T-helper 22 cell (primary cell): Measurements from ENCODE around the gene SIL1.
"Not testable (repeated sequence)": the region's sequence is repeated elsewhere in the genome, so short reads cannot be mapped to it uniquely, and the experiment has no call there.

Experiments used
- DNase-seq: peaks from one replicate; pipeline ENCODE4 v3.0.0-alpha.2; 2020; ENCODE audit warnings: low read depth

SIL1 gene

DNA sequence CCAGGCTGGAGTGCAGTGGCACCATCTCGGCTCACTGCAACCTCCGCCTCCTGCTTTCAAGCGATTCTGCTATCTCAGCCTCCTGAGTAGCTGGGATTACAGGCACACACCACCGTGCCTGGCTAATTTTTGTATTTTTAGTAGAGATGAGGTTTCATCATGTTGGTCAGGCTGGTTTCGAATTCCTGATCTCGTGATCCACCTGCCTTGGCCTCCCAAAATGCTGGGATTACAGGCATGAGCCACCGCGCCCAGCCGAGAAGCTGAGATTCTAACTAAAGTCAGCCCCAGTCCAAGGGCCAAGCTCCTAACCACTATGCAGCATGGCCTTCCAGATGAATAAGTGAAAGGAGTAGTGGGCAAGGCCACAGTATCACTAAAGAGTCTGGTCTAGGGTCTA lies 20.9 kb downstream of the SIL1 start:
- not testable (repeated sequence) for DNase-seq

DNA sequence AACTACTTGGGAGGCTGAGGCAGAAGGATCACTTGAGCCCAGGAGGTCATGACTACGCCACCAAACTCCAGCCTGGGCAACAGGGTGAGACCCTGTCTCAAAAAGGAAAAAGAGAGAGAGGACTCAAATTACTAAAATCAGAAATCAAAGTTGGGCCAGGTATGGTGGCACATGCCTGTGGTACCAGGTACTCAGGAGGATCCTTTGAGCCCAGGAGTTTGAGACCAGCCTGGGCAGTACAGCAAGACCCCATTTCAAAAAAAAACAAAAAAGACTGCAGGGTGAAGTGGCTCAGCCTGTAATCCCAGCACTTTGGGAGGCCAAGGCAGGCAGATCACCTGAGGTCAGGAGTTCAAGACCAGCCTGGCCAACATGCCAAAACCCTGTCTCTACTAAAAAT lies 23.8 kb downstream of the SIL1 start:
- not testable (repeated sequence) for DNase-seq

DNA sequence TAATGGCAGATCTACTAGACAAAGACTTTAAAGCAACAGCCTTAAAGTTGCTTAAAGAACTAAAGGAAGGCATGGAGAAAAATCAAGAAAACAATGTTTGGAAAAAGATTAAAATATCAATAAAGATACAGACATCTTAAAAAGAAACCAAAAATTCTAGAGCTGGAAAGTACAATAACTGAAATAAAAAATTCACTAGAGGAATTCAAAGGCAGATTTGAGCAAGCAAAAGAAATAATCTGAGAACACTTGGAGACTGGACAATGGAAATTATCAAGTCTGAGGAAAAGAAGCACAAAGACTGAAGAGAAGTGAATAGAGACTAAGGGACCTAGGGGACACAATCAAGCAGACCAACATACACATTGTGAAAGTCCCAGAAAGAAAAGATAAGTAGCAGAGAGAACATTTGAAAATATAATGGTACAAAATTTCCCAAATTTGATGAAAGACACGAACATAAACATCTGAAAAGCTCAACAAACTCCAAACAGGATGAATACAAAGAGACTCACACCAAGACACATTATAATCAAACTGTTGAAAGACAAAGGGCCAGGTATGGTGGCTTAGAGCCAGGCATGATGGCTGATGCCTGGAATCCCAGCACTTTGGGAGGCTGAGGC lies 26.3 kb downstream of the SIL1 start:
- DNase-seq = no peak

DNA sequence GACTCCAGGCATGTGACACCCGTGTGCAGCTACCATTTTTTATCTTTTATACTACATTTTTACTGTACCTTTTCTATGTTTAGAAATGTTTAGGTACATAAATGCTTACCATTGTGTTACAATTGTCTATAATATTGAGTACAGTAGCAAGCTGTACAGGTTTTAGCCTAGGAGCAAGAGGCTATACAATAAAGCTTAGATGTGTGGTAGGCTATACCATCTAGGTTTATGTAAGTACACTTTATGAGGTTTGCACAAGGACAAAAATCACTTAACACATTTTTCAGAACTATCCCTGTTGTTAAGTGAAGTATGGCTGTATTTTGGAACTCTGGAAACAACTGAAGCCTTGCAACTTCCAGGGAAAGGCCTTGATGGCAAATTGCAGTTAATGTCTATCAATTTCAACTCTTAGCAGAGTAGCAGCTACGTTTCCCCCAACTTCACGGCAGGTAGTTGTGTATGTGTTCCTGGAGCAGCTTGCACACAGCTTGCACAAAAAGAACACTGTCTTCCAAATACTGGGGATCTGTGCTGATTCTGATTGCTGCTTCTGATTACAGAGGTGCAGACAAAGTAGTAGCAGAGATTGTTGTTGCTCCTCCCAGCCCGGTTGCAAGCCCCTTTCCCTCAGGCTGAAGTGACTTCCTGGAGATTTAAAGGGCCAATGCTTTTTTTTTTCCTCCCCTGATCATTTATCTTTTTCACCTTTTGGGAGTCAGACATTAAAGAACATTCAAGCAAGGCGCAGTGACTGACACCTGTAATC lies 30.0 kb downstream of the SIL1 start:
- DNase-seq = no peak

DNA sequence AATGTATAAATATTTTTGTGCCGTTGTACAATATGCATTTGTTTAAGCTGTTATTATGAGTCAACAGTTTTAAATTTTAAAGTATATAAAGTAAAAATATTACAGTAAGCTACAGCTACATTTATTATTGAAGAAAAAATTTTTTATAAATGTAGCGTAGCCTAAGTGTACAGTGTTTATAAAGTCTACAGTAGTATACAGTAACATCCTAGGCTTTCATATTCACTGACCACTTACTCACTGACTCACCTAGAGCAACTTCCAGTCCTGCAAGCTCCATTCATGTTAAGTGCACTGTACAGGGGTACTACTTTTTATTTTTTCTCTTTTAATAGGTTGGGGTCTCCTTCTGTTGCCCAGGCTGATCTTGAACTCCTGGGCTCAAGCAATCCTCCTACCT lies 30.6 kb downstream of the SIL1 start:
- DNase-seq = no peak

DNA sequence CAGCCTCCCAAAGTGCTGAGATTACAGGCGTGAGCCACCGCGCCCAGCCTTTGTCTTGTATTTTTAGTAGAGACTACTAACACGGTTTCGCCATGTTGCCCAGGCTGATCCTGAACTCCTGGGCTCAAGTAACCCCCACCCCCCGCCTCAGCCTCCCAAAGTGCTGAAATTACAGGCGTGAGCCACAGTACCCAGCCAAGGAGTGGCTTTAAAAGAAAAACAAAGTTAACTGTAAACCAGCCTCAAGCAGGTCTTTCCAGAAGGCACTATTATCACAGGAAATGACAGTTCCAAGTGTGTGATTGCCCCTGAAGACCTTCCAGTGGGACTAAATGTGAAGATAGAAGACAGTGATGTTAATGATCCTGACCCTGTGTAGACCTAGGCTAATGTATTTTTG lies 31.1 kb downstream of the SIL1 start:
- DNase-seq = no peak

DNA sequence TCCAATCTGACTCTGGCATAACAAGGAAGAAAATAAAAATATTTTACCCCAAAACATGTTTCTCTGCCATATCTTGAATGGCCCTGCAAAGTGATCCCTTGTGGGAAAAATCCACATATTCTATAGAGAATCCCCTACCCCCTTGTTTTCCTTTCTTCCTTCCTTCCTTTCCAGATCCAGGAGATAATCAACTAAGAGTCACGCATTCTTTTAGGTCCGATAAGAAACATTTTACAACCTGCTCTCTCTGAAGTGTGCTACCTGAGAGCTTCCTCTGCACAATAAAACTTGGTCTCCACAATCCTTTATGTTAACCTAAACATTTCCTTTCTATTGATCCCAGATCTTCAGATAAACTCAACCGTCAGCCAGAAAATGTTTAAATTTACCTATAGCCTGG lies 33.3 kb downstream of the SIL1 start:
- not testable (repeated sequence) for DNase-seq

DNA sequence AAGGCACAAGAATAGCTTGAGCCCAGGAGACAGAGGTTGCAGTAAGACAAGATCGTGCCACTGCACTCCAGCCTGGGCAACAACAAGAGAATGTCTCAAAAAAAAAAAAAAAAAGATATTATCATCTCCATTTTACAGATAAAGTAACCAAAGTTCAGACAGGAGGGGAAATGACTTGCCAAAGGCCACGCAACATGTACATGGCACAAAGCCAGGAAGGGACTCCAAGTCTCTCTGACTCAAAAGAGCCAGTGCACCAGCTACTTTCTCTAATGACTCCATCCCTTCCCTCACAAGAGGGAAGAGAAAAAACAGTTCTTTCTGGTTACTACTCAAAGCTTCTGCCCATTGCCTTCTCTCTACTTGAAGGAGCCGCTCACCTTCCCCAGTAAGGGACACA lies 34.1 kb downstream of the SIL1 start:
- no peak for DNase-seq

DNA sequence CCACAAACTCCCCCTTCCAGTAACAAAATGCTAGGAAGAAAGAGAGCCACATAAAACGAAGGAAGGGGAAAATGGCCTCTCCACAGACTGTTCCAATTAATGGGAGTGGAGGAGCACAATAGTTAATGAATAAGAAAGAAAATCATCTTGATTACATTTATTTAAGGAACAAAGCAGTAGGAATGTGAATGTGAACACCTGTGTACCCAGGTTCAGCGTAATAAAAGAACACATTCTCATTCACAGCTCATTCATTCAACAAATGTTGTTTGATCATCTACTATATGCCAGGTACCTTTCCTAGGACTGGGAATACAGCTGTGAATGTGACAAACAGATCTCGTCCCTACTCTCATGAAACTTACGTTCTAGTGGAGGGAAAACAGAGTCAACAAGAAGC lies 35.7 kb downstream of the SIL1 start:
- no peak for DNase-seq

DNA sequence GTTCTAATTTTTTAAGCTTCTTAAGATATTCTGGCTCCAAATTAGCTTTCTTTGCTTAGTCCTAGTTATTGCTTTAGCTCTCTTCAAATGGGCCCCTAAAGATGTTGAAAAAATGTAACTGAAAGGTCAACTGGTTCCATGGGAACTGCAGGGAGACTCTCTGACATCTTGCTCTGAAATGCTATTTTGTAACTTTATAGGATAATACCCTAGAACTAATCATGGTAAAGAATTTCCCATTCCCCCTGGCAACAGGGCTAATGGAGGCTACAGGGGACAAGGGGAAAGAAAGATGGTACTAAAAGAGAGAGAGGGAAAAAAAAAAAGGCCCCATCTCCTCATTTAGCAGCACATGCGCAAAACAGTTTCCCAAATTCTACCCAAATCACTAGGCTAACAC lies 39.4 kb downstream of the SIL1 start:
- DNase-seq = no peak

DNA sequence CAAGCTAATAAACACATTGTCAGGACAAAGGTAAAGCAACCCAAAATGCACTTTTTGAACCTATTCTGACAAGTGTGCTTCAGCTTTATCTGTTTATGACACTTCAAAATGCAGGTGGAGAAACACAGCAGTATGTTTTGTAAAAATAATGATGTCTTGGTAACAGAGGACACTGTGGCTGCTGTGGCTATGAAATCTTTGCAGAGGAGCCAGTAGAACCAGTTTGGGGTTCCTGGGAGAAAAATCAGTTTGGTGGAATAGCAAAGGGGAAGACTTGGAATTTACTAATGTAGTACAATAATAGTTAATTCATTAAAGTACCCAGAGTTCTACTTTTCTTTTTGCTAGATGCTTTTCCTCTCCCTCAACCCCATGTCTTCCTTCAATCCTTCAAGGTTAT lies 40.6 kb downstream of the SIL1 start:
- DNase-seq = no peak

DNA sequence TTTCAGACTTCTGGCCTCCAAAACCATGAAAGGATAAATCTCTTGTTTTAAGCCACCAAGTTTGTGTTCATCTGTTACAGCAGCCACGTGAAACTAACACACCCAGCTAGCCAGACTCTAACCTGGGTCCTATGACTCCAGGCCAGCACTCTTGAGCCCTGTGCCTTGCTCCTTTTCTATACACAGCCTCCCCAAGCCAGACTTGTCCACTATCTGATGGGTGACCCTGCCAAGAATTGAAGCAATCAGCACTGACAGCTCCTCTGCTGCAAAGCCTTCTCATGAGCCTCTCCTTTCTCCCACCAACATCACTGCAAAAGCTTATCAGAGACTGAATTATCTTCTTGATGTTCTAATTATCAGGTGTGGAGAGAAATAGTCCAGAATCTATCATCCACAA lies 41.4 kb downstream of the SIL1 start:
- DNase-seq = no peak

DNA sequence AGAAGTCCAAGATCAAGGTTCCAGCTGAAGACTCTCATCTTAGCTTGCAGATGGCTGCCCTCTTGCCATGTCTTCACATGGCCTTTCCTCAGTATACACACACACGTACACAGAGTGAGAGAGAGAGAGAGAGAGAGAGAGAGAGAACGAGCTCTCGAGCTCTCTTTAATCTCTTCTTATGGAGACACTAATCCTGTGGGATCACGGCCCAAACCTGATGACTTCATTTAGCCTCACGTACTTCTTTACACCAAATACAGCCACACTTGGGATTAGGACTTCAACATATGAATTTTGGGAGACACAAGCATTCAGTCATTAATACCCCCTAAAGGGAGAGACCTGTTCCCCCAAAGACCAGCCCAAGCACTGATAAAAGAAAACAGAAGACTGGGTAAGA lies 42.8 kb downstream of the SIL1 start:
- no peak for DNase-seq

DNA sequence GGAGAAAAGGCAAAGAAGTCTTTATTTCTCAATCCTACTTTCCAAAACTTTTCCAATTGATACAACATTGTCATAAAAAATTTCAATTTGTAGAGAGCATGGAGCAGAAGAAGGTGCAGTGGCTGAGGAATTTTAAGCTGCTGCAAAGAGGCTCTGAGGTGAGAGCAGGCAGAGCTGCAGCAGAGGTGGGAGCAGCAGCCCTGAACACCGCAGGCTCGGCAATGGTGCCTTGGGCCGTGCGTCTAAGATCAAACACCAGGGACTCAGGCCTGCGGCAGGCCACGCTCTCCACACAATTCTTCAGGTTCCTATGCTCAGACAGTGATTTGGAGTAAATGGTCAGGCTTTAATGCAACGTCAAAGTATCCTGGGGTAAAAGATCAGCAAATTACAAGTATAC lies 46.3 kb downstream of the SIL1 start:
- no peak for DNase-seq

DNA sequence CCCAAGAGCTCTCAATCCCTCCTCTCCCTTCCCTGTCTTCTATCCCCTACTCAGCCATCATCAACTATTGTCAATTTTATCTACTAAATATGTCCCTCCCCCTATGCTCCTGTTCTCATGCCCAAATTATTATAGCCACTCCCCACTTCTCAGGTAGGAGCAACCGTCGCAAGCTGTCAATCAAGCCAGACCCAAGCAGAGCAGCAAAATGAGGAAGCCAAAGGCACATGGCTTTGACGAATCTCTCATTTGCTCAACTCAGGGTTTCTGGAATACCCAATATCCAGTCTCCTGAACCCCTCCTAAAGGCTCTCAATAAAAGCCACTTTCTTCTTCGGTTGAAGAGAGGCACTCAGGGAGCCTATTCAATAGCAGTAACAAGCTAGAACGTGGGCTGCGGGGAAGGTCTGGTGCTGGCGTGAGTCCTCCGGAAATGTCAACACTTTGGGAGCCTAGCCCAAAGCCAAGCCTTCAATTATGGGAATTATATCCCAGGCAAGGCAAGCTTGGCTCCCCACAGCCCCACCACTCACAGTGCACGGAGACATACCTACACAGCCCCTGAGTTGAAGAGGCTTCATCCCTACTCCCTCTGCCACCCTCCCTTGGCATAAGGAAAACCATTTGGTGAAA lies 47.7 kb downstream of the SIL1 start:
- no peak for DNase-seq

DNA sequence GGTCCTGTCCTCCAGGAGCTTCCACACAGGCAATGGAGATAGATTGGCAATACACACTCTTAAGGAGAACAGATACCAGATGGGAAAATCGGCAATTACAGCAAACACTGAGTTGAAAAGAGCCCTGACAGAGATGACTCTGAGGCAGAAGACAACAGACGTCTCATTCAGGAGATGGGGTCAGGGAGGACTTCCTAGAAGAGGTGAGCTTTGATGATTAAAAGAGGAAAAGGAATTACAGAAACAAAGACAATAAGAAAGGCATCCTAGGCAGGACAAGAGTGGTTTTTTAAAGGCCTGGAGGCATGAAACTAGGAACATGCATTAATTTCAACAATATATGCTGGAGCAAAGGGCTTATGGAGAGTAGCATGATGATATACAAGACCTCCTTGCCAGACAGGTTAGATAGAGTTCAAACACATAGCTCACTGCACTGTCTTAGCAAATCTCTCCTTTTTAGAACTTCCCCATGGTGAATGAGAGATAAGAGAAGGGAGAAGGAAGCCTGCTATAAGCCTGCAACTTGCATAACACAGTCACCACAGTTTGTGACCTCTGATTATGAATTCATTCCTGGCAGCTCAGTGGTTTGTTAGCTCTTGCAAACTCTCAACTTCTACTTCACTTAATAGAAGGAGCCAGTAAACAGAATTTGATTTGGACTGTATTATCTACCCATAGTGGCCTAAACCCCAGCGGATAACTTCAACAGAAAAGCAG lies 48.5 kb downstream of the SIL1 start:
- DNase-seq = no peak

DNA sequence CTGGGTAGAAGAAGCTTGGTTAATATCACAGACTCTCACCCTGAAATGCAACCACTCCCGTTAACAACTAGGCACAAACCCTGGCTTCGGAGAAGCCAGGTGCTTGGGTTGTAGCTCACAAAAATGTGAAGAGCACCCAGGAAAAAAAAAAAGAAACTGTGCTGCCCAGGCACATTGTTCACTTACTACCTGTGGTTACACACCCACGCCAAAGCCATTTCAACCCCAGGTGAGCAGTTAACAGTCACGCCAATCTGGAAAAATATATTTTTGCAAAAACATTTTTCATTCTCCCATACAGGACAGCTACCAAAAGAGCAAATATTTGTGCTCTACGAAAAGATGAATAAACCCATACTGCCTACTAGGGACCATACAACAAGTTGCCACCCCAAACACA lies 49.2 kb downstream of the SIL1 start:
- DNase-seq = no peak

DNA sequence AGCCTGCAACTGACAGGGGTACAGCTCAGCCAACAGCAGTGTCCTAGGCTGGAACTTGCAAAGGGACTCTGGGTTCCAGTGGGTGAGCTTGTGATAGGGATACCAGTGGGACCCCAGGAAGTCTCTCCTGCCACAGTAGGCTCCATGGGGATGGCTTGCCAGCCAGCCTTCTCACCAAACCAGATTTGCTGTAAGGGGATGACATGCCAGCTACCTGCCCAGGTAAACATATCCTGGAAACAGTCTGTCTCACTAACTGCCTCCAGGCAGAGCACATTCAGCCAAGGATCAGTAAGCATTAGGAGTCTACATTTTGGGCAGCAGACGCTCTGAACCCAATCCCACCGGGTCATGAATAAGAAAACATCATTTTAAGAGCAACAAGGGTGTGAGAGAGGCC lies 49.9 kb downstream of the SIL1 start:
- no peak for DNase-seq

DNA sequence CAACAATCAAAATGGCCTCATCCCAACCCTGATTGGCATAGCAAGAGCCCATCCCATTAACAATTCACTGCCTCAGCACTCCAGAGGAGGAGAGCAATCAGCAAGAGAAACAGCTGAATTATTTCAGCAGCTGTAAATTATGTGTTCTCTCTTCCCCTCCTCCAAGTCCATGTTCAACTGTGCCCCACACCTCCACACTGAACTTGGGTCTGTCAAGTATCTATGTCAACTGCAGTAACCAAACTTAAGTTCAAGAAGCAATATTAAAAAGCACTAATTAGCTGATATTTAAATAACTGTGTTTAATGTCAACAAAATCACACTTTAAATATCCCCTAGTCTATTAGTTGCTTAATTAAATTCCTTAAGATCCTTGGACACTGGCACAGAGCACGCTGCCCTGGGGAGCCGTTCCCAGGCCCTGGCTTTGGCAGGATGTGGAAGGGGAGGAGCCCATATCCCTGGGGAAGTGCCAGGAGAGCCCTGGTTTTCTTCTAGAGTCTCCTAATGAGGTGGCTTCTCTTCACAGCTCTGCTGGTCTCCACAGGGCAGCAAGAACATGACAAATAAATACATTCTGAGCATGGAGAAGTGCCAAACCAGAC lies 50.6 kb downstream of the SIL1 start:
- no peak for DNase-seq

DNA sequence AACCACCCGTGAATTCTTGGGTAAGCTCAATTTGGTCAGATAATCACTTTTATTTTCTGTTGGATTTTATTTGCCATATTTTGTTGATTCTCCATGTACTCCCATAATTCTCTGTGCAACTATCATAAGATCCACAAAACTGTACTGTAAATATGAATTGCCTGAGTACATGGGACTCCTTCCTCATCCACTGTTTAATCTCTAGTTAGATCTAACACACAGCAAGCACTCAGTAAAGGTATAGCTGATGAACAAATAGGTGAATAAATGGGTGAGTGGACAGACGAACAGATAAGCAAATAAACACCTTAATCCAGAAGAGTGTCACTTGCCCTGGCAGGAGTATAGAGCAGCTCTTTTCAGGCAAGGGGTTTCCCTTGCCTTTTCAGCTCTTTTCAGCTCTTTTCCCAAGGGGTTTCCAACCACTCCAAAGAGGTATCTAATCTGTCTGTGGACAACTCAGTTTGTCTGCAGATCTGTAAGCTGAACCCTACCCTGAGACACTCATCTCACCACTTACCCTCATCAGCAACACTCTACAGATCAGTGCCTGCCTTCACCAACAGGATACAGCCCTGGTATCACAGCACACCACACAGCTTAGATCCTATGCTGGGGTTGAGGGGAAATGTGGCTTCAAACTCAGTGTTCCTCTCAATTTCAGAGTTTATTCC lies 51.2 kb downstream of the SIL1 start:
- DNase-seq = no peak

DNA sequence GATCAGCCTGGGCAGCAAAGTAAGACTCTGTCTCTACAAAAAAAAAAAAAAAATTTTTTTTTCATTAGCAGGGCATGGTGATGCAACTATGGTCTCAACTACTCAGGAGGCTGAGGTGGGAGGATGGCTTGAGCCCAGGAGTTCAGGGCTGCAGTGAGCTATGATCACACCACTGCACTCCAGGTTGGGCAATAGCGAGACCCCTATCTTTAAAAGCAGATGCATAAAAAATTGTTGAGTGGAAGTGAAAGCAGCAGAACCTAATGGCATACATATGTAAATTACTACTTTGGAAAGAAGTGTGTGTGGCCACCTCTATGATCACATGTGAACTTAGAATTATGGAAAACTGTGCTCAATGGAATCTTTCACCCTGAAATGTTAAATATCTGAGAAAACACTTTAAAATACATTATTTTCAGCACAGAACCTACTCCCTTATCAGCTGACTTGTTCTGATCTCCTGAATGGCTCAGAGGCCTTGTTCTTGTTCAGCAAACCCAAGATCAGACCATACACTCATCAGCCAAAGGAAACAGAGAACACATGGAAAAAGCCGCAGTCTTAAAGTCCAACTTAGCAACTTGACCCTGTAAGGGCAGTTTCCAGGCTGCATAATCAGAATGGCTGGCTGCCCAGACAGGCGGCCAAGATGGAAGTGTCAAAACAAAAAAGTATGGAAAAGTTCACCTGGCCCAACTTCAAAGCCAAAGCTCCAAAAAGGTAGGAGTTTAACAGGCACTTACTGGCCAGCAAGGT lies 56.5 kb downstream of the SIL1 start:
- no peak for DNase-seq
